ENCODE results near the gene TMC4.
A peak's percentile ranks its signal among the peaks of the same experiment; 100 is the strongest.

Gene TMC4

DNA sequence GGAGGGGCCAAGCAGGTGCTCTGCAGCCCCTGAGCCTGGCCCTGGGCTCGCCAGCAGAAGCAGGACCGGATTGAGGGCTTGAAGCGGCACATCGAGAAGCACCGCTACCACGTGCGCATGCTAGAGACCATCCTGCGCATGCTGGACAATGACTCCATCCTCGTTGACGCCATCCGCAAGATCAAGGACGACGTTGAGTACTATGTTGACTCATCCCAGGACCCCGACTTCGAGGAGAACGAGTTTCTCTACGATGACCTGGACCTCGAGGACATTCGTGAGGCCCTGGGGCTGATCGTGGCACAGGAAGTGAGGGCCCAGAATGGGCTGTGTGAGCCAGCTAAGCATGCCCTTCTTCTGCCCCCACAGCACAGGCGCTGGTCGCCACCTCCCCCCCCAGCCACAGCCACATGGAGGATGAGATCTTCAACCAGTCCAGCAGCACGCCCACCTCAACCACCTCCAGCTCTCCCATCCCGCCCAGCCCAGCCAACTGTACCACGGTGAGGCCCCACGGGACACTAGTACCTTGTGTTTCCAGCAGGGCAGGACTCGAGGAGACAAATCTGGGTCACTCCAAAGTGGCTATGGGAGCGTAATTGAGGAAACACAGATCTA is 27.3 kb downstream of the TMC4 start:
- no peaks in the 10 kb centered on the region for H3K9me3 ChIP-seq
- H3K4me3 ChIP-seq: no peak overlapping the region
- H3K27ac ChIP-seq: no peak overlapping the region
- no peaks in the 10 kb centered on the region for H3K27me3 ChIP-seq
- no peak for DNase-seq
- peaks cover 70 to 88% (median 83%) of the 10 kb centered on the region in 3 donors for H3K36me3 ChIP-seq
- intact Hi-C loops (cut with DNase I; ENCODE audit: low total_unique reads): no loop called here
- TF ChIP-seq CTCF (IDR thresholded peaks at IDR 0.05): no peak
- H3K4me1 ChIP-seq: peaks cover 0 to 8% (median 3%) of the 10 kb centered on the region in 4 donors

- intact Hi-C loops (cut with DNase I; ENCODE audit: low total_unique reads): no loop called here
- TF ChIP-seq CTCF (IDR thresholded peaks at IDR 0.05): no peak
- Histone ChIP-seq H3K4me1 (peaks cover 0 to 31% (median 26%) of the 10 kb centered on the region in 4 donors), H3K36me3 (peaks cover 48 to 61% (median 49%) of the 10 kb centered on the region in 3 donors), H3K27me3 (no peaks in the 10 kb centered on the region), H3K9me3 (no peaks in the 10 kb centered on the region), H3K27ac (no peak overlapping the region), H3K4me3 (no peak overlapping the region)
- no peak for DNase-seq
Observed at GRCh38 chr19:54142166-54142780, 30.7 kb downstream of the TMC4 start.

- Histone ChIP-seq H3K36me3 (peaks cover 39 to 52% (median 40%) of the 10 kb centered on the region in 3 donors), H3K27me3 (no peaks in the 10 kb centered on the region), H3K27ac (no peak overlapping the region), H3K9me3 (no peaks in the 10 kb centered on the region), H3K4me3 (no peak overlapping the region), H3K4me1 (peaks cover 0 to 35% (median 27%) of the 10 kb centered on the region in 4 donors)
- intact Hi-C loops (cut with DNase I; ENCODE audit: low total_unique reads): no loop called here
- TF ChIP-seq CTCF (IDR thresholded peaks at IDR 0.05): no peak
- DNase-seq: no peak
Observed at GRCh38 chr19:54141356-54141755, 31.6 kb downstream of the TMC4 start.

GRCh38 chr19:54138489-54139256 is 34.3 kb downstream of the TMC4 start:
- Histone ChIP-seq H3K36me3 (peaks cover 12 to 25% (median 13%) of the 10 kb centered on the region in 3 donors), H3K4me1 (peaks cover 0 to 42% (median 34%) of the 10 kb centered on the region in 4 donors), H3K27ac (peak overlapping the region; percentile 99), H3K9me3 (no peaks in the 10 kb centered on the region), H3K27me3 (no peaks in the 10 kb centered on the region), H3K4me3 (peak overlapping the region; percentile 83 to 99)
- no peak for TF ChIP-seq CTCF (IDR thresholded peaks at IDR 0.05)
- intact Hi-C loops (cut with DNase I; ENCODE audit: low total_unique reads): no loop called here
- no peak for DNase-seq

DNA sequence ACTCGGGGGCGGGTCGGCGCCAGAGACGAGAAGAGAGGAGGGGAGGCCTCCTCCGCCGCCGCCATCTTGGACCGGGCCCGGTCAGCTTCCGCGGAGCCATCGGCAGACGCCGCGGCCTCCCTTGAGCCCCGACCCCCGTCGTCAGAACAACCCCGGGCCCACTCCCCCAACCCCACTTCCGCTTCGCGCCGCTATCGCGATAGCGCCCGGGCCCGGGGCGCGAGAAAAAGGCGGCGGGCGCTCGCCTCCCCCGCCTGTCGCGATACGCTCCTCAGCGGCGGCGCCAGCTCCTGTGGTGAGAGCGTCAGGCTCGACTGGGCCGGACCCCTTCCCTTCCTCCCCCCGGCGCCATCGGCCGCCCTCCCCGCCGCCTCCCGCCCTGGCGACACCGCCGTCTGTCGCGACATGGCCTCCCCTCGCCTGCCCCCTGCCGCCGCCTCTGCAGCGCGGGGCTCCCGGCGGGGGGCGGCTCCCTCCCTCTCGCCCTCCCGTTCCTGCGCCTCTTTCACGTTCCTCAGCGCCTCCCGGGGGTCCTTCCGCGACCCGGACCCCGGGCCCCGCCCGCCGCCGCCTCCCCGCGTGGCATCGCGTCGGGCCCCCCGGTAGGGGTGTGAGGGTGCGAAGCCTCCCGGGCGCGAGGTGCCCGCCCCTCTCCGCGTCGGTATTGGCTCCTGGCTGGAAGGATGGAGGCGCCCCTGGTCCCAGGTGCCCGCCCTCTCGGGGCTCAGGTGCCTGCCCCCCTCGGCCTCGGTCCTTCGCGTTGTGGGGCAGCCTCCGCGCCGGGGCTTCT is 35.1 kb downstream of the TMC4 start, which contains the start of gene CNOT3:
Gene CNOT3 (plus strand): TSS at position 64 of the 790 bp plus-strand sequence. CDS start 5,217 bp downstream, outside the sequence.
- intact Hi-C loops (cut with DNase I; ENCODE audit: low total_unique reads): loop anchor here (2.0 kb wide), 1 partner anchor 21 kb away; the partner anchor contains the start of gene LENG1
- Histone ChIP-seq H3K4me1 (peaks cover 0 to 42% (median 34%) of the 10 kb centered on the region in 4 donors), H3K36me3 (peaks cover 5 to 22% (median 10%) of the 10 kb centered on the region in 3 donors), H3K9me3 (no peaks in the 10 kb centered on the region), H3K27me3 (no peaks in the 10 kb centered on the region), H3K4me3 (peak within 1 kb of the TSS; percentile 83 to 99), H3K27ac (peak within 1 kb of the TSS; percentile 99)
- TF ChIP-seq CTCF (IDR thresholded peaks at IDR 0.05): no peak
- no peak for DNase-seq

Data from tibial artery (tissue), 4 donors.